Muscle layer of duodenum (tissue), 2 donors: ENCODE measurements around the gene BRI3.

ENCODE experiments used
- H3K27ac ChIP-seq: one replicate; pipeline ENCODE4 v1.7.0; 2013; ENCODE audit warnings: mild to moderate bottlenecking, low read length
- H3K27me3 ChIP-seq: one replicate; pipeline ENCODE4 v1.7.0; 2013; ENCODE audit warnings: low read depth, mild to moderate bottlenecking, control low read depth, low read length
- H3K36me3 ChIP-seq, 2 donors: one replicate each; pipeline ENCODE4 v1.7.0; 2013; ENCODE audit warnings: low read length in 2 of 2, control low read depth in 1 of 2, mild to moderate bottlenecking in 1 of 2; ENCODE audit not compliant: insufficient read depth in 2 of 2, control insufficient read depth in 1 of 2
- H3K4me1 ChIP-seq, 2 donors: one replicate each; pipeline ENCODE4 v1.7.0; 2013; ENCODE audit warnings: low read length in 2 of 2, mild to moderate bottlenecking in 2 of 2, control low read depth in 1 of 2, moderate library complexity in 1 of 2; ENCODE audit not compliant: insufficient read depth in 2 of 2, control insufficient read depth in 1 of 2
- H3K4me3 ChIP-seq, 2 donors: one replicate each; pipeline ENCODE4 v1.7.0; 2013; ENCODE audit warnings: low read length in 2 of 2, low read depth in 1 of 2, mild to moderate bottlenecking in 1 of 2
- H3K9me3 ChIP-seq, 2 donors: one replicate each; pipeline ENCODE4 v1.7.0; 2013; ENCODE audit warnings: low read length in 2 of 2, control low read depth in 1 of 2, mild to moderate bottlenecking in 1 of 2; ENCODE audit not compliant: control insufficient read depth in 1 of 2
- donor health status: healthy.

The BRI3 gene

DNA sequence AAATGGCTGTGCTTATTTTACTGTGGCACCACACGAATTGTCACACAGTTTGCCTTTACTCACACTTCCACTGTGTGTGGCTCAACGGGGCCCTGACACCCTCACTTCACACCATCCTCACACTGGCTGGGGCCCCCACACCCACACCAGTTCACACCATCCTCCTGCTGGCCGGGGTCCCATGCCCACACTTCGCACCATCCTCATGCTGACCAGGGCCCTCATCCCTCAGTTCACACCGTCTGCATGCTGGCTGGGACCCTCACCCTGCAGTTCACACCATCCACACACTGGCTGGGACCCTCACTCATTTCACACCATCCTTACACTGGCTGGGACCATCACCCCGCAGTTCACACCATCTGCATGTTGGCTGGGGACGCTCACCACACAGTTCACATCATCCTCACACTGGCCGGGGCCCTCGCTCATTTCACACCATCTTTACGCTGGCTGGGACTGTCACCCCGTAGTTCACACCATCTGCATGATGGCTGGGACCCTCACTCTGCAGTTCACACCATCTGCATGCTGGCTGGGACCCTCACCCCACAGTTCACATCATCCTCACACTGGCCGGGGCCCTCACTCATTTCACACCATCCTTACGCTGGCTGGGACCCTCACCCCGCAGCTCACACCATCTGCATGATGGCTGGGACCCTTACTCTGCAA is 36.0 kb downstream of the BRI3 start:
- no peak overlapping the region for H3K27ac ChIP-seq
- H3K4me3 ChIP-seq: no peak overlapping the region
- H3K36me3 ChIP-seq: no peaks in the 10 kb centered on the region
- H3K9me3 ChIP-seq: no peaks in the 10 kb centered on the region
- H3K4me1 ChIP-seq: no peaks in the 10 kb centered on the region
- H3K27me3 ChIP-seq: no peaks in the 10 kb centered on the region

DNA sequence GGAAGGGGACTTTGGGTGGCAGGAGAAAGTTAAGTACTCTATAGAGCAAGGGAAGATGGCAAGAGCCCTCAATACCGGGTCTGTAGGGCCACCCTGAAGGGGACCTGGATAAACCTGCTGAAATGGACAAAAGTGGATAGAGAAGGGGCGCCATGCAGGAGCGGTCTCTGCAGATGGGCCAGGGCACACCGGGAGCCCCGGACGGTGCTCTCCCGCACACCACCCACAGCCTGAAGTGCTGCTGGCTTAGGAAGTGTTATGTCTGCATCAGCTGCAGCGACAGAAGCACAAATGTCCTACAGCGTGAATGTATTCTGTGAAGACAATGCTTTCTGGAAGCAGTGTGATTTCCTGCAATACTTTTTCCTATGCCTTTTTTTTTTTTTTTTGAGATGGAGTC is 37.7 kb downstream of the BRI3 start:
- no peak overlapping the region for H3K27ac ChIP-seq
- no peaks in the 10 kb centered on the region for H3K36me3 ChIP-seq
- no peaks in the 10 kb centered on the region for H3K4me1 ChIP-seq
- H3K27me3 ChIP-seq: no peaks in the 10 kb centered on the region
- no peak overlapping the region for H3K4me3 ChIP-seq
- no peaks in the 10 kb centered on the region for H3K9me3 ChIP-seq

DNA sequence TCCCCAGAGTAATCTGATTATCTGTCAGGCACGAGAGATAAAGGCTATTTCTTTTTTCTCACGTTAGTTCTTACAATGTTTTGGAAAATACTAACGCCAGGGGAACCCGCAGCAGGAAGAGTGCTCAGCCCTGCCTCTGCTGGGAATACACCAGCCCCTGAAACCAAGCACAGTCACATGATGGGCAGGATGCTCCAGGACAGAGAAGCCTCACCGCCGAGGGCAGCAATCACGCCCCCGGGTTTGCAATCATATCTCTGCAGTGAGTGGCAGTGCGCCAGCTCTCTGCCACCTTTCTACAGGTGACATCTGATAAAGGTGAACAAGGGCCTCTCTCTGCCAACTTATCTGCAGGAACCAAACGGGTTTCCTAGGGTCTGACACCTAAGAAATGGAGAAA is 39.8 kb downstream of the BRI3 start:
- H3K4me3 ChIP-seq: no peak overlapping the region
- H3K36me3 ChIP-seq: no peaks in the 10 kb centered on the region
- H3K9me3 ChIP-seq: no peaks in the 10 kb centered on the region
- H3K4me1 ChIP-seq: no peaks in the 10 kb centered on the region
- H3K27me3 ChIP-seq: no peaks in the 10 kb centered on the region
- H3K27ac ChIP-seq: no peak overlapping the region

DNA sequence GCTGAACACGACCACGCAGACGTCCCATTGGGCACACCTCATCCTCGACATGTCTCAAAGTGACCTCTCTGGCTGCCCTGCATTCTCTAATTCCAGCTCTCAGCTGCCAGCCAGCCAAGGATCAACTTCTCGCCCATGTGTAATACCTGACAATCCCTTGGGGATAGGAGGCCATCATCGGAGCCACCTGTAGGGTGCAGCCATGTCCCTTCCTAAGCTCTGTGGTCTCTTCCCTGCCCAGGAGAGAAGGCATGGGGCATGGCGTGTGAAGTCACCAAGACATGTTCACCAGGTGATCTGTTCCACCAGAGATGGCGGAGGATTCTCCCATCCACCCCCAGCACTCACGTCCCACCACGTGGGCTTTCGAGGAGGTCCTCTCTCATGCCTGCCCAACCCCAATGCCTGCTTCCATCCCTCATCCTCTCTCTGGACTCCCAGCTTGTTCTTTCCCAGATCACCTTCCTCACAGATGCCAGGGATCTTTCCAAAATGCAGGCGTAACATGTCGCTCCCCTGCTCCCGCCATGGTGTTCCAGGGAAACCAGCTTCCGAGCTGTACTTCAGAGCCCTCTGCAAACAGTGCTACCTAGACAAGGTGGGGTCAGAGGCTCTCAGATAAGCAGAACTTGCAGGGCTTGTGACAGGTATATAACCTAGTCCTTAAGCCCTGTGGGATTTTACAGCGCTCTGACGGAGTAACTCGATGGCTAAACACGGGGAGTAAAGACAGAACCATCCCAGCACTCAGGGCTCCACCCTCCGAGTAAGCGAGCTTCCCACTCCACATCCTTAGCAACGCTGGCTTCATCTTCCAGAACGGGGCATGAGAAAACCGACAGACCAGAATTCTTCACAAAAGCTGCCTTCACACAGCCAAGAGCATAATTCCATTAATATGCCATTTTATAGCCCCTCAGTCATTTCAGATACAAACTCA is 41.1 kb downstream of the BRI3 start:
- no peaks in the 10 kb centered on the region for H3K27me3 ChIP-seq
- H3K4me3 ChIP-seq: no peak overlapping the region
- no peak overlapping the region for H3K27ac ChIP-seq
- H3K9me3 ChIP-seq: no peaks in the 10 kb centered on the region
- no peaks in the 10 kb centered on the region for H3K36me3 ChIP-seq
- no peaks in the 10 kb centered on the region for H3K4me1 ChIP-seq

DNA sequence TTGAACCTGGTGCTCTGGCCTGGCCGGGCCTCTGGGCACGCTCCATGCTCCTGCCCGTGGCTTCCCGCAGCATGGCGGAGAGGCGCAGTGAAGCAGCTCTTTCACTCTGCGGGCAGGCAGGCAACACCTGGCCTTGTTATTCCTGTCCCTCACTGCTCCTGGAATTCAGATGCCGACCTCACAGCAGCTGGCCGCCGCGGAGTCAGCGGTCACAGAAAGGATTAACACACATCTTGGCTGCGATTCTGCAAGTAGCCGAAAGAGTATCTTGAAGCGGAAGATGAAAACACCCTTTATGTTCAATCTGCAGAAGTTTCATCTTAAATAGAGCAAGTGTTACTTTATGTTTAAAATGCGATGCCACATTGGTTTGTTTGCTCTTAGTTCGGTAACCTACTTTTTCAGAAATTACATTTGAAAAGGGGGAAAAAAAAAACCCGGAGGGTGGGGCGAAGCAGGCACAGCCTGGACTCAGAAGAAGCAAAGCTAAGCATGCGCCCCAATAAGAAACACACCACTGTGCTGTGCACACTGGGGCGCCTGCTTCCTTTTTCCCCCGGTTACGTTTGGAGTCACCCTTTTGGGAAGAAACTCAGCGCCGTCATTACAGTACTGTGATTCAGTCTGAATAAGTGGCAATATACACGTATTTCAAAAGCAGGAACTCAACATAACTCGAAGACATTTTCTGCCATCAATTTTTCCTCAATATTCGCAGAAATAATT is 42.3 kb downstream of the BRI3 start:
- Histone ChIP-seq H3K4me3 (peak overlapping the region in 1 of 2 donors; percentile 43), H3K9me3 (no peaks in the 10 kb centered on the region), H3K36me3 (no peaks in the 10 kb centered on the region), H3K4me1 (no peaks in the 10 kb centered on the region), H3K27me3 (no peaks in the 10 kb centered on the region), H3K27ac (no peak overlapping the region)

DNA sequence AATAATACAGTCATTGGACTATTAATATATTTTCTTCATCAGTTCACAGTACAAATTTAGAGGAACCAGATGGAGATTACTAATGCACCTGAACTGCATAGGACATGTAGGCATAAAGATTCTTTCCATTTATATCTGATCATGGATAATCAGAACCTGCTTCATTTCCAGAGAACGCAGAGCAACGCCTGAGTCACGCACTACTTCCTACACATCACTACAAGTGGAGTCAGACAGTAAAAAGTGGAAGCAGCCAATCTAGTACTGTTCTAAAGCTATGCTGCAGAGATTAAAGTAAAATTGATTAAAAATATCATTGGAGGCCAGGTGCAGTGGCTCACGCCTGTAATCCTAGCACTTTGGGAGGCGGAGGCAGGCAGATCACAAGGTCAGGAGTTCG is 43.3 kb downstream of the BRI3 start:
- Histone ChIP-seq H3K4me3 (no peak overlapping the region), H3K27ac (no peak overlapping the region), H3K4me1 (no peaks in the 10 kb centered on the region), H3K36me3 (peaks cover 0 to 3% of the 10 kb centered on the region in 2 donors), H3K9me3 (no peaks in the 10 kb centered on the region), H3K27me3 (no peaks in the 10 kb centered on the region)

DNA sequence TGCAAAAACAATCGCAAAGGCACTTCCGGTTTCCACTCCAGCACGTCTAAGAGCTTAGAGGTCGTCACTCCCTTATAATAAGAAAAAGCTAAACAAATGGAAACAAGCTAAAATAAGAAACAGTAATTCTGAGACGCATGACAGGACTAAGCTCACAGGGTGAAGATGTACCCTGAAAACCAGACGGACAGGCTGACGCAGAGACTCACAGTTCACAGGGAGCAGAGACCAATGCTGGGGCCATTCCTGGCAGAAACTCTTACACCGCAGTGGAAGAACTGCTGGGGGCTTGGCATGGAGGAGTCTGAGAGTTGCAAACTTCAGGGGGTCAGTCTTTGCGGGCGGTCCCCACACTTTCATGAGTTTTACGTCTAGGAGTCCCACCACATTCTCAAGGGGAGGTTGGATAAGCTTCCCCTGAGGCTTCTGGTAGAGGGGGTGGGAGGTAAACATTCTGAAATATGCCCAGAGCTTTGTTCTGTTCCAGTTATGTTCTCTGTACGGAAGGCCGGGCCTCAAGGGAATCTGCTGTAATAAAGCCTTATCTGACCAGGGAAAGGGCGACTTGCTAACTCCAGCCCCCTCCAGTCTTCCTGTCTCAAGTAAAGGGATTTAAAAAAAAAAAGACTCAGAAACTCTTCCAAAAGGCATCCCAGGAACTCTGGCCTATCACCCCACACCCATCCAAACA is 47.8 kb downstream of the BRI3 start:
- Histone ChIP-seq H3K27ac (no peak overlapping the region), H3K36me3 (peaks cover 0 to 4% of the 10 kb centered on the region in 2 donors), H3K9me3 (peaks cover 0 to 4% of the 10 kb centered on the region in 2 donors), H3K4me1 (no peaks in the 10 kb centered on the region), H3K4me3 (no peak overlapping the region), H3K27me3 (no peaks in the 10 kb centered on the region)

DNA sequence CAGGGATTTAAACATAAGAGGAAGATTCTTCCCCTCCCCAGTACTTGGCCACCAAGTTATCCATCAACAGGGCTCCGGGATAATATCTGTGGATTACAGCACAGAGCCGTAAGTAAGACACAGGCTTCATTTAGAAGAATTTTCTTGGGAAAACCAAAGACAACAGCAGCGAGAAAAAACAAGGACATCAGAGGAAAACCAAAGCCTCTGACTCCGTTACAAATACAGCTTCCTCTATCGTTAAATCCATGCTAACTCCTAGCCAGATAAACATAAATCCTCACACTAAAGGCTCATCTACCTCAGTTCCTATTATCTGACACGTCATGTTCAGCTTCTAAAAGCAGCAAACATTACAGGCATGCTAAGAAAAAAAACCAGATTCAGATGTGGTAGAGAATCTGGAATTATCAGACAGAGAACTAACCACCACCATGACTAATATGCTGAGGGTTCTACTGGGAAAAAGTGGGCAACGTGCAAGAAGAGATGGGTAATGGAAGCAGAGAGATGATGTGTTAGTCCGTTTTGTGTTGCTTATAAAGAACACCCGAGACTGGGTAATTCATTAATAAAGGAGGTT is 48.4 kb downstream of the BRI3 start:
- Histone ChIP-seq H3K27ac (no peak overlapping the region), H3K4me1 (no peaks in the 10 kb centered on the region), H3K9me3 (peaks cover 0 to 4% of the 10 kb centered on the region in 2 donors), H3K4me3 (no peak overlapping the region), H3K27me3 (no peaks in the 10 kb centered on the region), H3K36me3 (peaks cover 0 to 4% of the 10 kb centered on the region in 2 donors)

DNA sequence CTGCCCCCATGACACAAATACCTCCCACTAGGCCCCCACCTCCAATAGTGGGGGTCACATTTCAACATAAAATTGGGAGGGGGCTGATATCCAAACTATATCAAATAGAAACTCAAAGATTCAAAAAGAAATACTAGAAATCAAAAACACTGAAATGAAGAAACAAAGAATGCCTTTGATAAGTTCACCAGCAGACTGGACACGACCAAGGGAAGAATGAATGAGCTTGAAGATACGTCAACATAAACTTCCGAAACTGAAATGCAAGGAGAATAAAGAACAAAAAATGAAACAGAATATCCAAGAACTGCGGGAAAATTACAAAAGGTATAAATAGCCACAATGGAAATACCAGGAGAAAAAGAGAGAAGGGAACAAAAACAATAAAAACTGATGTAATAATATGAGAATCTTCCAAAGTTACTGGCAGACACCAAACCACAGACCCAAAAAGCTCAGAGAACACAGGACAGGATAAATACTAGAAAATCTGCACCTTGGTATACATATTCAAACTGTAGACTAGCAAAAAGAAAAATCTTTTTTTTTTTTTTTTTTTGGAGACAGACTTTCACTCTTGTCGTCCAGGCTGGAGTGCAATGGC is 49.5 kb downstream of the BRI3 start:
- Histone ChIP-seq H3K9me3 (peaks cover 0 to 4% of the 10 kb centered on the region in 2 donors), H3K4me1 (no peaks in the 10 kb centered on the region), H3K4me3 (no peak overlapping the region), H3K36me3 (peaks cover 0 to 4% of the 10 kb centered on the region in 2 donors), H3K27me3 (no peaks in the 10 kb centered on the region), H3K27ac (no peak overlapping the region)

DNA sequence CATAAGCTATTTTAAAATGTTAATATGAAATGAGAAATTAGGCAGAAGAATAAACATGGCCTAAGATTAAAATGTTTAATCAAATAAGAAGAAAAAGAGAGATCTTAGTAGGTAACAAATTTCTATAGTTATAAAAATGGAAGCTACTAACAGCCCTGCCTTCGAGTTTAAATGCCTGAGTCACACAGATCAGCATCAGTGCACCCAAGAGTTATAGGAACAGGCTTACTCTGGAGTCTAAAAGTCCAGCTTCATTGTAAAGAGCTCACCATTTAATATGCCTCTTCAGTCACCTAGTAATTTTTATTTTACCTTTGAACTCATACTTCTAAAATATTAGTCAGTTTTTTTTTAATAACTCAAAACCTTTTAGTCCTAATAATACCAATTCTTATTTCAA is 52.6 kb downstream of the BRI3 start:
- Histone ChIP-seq H3K36me3 (peaks cover 0 to 4% of the 10 kb centered on the region in 2 donors), H3K27me3 (no peaks in the 10 kb centered on the region), H3K9me3 (peaks cover 0 to 4% of the 10 kb centered on the region in 2 donors), H3K4me1 (no peaks in the 10 kb centered on the region), H3K27ac (no peak overlapping the region), H3K4me3 (no peak overlapping the region)
